HepG2 (cell line): ENCODE results near the gene ISOC2. TPM values are rescaled to one million over a fixed set of nuclear protein-coding genes. Genes with fewer than 3 reads are reported as not detected.

Experiments
- ATF1 ChIP-seq: IDR thresholded peaks from 2 replicates; pipeline ENCODE4 v1.6.1; 2016; ENCODE audit warnings: mild to moderate bottlenecking, control low read depth
- CAMTA2 ChIP-seq: sonication (generic); formaldehyde crosslinking; IDR thresholded peaks from 2 replicates; pipeline ENCODE4 v1.4.0; 2020; ENCODE audit warnings: mild to moderate bottlenecking, missing genetic modification reagents, borderline replicate concordance
- GABPA ChIP-seq, 2 experiments: IDR thresholded peaks; 2 replicates each; pipeline ENCODE4 v1.6.1; 2011 to 2016; ENCODE audit warnings: low read depth in 2 of 2, low read length in 1 of 2, missing biosample characterization in 1 of 2, missing genetic modification characterization in 1 of 2
- HNF4A ChIP-seq: sonication (generic); formaldehyde crosslinking; IDR thresholded peaks from 2 replicates; pipeline ENCODE4 v1.4.0; 2020; ENCODE audit warnings: missing genetic modification reagents
- PITX1 ChIP-seq: sonication (generic); formaldehyde crosslinking; IDR thresholded peaks from 2 replicates; pipeline ENCODE4 v1.5.1; 2020; ENCODE audit warnings: mild to moderate bottlenecking, missing genetic modification reagents
- RBAK ChIP-seq: sonication (generic); formaldehyde crosslinking; IDR thresholded peaks from 2 replicates; pipeline ENCODE4 v1.5.1; 2020; ENCODE audit warnings: mild to moderate bottlenecking, missing genetic modification reagents
- TBX3 ChIP-seq: fragments of 450-650 bp; IDR thresholded peaks from 2 replicates; pipeline ENCODE4 v1.6.1; 2017; ENCODE audit warnings: antibody characterized with exemption, mild to moderate bottlenecking, inconsistent platforms, borderline replicate concordance
- ZC3H4 ChIP-seq: sonication (generic); formaldehyde crosslinking; IDR thresholded peaks from 2 replicates; pipeline ENCODE4 v1.4.0; 2020; ENCODE audit warnings: missing genetic modification reagents, borderline replicate concordance
- ZNF225 ChIP-seq: sonication (generic); formaldehyde crosslinking; IDR thresholded peaks from 2 replicates; pipeline ENCODE4 v1.4.0; 2020; ENCODE audit warnings: mild to moderate bottlenecking, missing genetic modification reagents
- ZNF383 ChIP-seq: sonication (generic); formaldehyde crosslinking; IDR thresholded peaks from 2 replicates; pipeline ENCODE4 v1.4.0; 2020; ENCODE audit warnings: missing genetic modification reagents, mild to moderate bottlenecking, borderline replicate concordance
- ZNF720 ChIP-seq: sonication (generic); formaldehyde crosslinking; IDR thresholded peaks from 2 replicates; pipeline ENCODE4 v1.4.0; 2020; ENCODE audit warnings: missing genetic modification reagents
- polyA plus RNA-seq, 8 experiments: library from polyadenylated mRNA; depleted of rRNA in 3 of 8; stranded (reverse) in 7 of 8; unstranded in 1 of 8; fragments of >200 nt; fragmentation: Illumina TruSeq in 4 of 8; extraction: Trizol in 4 of 8; gene quantifications; 2 replicates each; pipeline versions ENCODE4 v1.2.1 to v1.2.3, GENCODE V29; 2011 to 2016; ENCODE audit warnings: low read depth in 4 of 8, missing spikeins in 1 of 8, mixed read lengths in 1 of 8; ENCODE audit not compliant: insufficient read depth in 1 of 8
- total RNA-seq, 5 experiments: library from RNA; depleted of rRNA; stranded (reverse); fragments of >200 nt; fragmentation: Illumina TruSeq; extraction: Trizol; gene quantifications; 2 replicates each; pipeline ENCODE4 v1.2.3, GENCODE V29; 2016; ENCODE audit warnings: low read depth in 1 of 5
- TF ChIP-seq, protein P1 (sequence below), 2 experiments: sonication (generic) in 1 of 2; formaldehyde crosslinking in 1 of 2; IDR thresholded peaks; 2 replicates each; pipeline versions ENCODE4 v1.4.0 to v1.6.1; 2018 to 2020; ENCODE audit warnings: missing genetic modification reagents in 2 of 2, borderline replicate concordance in 1 of 2, low read depth in 1 of 2, mild to moderate bottlenecking in 1 of 2, missing biosample characterization in 1 of 2
- TF ChIP-seq, protein P2 (sequence below): sonication (generic); formaldehyde crosslinking; IDR thresholded peaks from 2 replicates; pipeline ENCODE4 v1.5.0; 2020; ENCODE audit warnings: missing genetic modification reagents
- TF ChIP-seq, protein P3 (sequence below): sonication (generic); formaldehyde crosslinking; IDR thresholded peaks from 2 replicates; pipeline ENCODE4; 2020; ENCODE audit warnings: missing genetic modification reagents, mild to moderate bottlenecking, borderline replicate concordance
- TF ChIP-seq, protein P4 (sequence below): sonication (generic); formaldehyde crosslinking; IDR thresholded peaks from 2 replicates; pipeline ENCODE4 v1.5.0; 2020; ENCODE audit warnings: missing genetic modification reagents
- TF ChIP-seq, protein P5 (sequence below): sonication (generic); formaldehyde crosslinking; IDR thresholded peaks from 2 replicates; pipeline ENCODE4 v1.5.1; 2020; ENCODE audit warnings: mild to moderate bottlenecking, missing genetic modification reagents, borderline replicate concordance

The ISOC2 gene
- total and polyA plus RNA-seq, 2 of the 13 experiments (the other 11 are each of a cell fraction or from before 2014, with no cell fraction given): 76.8 to 105 TPM

DNA sequence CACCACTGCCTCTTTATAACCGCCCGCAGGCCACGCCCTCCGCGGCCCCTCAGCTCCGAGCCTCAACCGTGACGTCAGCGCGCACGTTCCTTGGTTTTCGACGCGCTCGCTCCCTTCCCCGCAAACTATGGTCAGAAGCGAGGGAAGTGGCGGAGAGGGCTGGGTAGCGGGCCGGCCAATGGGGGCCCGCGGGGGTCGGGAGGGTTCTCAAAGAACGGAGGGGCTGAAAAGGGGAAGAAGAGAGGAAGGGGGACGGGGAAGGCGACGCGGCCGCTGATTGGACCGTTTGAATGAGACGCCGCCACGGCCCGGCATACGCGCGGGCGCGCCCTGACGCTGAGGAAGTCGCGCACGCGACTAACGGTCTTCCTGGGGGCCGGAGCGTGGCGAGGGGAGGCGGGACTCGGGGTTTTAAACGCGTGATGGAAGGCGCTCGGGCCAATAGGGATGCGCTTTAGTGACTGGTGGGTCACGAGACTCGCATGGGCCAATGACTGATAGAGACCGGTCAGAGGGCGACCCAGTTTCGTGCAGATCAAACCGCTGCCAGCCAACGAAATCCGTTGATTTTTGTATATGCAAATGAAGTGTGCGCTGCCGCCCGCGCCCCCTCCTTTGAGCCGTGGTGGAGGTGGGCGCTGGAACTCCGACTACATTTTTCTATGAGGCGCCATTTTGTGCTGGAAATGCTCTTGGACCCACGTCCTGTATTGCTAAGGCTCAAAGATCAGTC, 53.5 kb downstream of the ISOC2 start (continued):
- TF ChIP-seq, protein P1, sequence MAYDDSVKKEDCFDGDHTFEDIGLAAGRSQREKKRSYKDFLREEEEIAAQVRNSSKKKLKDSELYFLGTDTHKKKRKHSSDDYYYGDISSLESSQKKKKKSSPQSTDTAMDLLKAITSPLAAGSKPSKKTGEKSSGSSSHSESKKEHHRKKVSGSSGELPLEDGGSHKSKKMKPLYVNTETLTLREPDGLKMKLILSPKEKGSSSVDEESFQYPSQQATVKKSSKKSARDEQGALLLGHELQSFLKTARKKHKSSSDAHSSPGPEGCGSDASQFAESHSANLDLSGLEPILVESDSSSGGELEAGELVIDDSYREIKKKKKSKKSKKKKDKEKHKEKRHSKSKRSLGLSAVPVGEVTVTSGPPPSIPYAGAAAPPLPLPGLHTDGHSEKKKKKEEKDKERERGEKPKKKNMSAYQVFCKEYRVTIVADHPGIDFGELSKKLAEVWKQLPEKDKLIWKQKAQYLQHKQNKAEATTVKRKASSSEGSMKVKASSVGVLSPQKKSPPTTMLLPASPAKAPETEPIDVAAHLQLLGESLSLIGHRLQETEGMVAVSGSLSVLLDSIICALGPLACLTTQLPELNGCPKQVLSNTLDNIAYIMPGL (CRISPR knock-in tag; IDR thresholded peaks at IDR 0.05; ENCODE audit: borderline replicate concordance in 1 of 2, low read depth in 1 of 2): peak in 1 of 2 experiments; percentile 62; a peak in 1 of 4 replicates
- TF ChIP-seq, protein P2, sequence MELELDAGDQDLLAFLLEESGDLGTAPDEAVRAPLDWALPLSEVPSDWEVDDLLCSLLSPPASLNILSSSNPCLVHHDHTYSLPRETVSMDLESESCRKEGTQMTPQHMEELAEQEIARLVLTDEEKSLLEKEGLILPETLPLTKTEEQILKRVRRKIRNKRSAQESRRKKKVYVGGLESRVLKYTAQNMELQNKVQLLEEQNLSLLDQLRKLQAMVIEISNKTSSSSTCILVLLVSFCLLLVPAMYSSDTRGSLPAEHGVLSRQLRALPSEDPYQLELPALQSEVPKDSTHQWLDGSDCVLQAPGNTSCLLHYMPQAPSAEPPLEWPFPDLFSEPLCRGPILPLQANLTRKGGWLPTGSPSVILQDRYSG: 0 out of 2 replicates have a peak, but pooled peaks have one; percentile 8
- TF ChIP-seq HNF4A (no peak; the same call in 1 of the 2 replicates), CAMTA2 (CRISPR knock-in tag) (peak; percentile 59; the same call in 1 of the 2 replicates), ZNF720 (CRISPR knock-in tag) (no peak), ZNF225 (no peak), PITX1 (CRISPR knock-in tag) (no peak), ZC3H4 (CRISPR knock-in tag) (no peak), ZNF383 (CRISPR knock-in tag) (no peak), GABPA (IDR thresholded peaks at IDR 0.05; ENCODE audit: low read depth, low read length) (no peak), GABPA (CRISPR knock-in tag; IDR thresholded peaks at IDR 0.05; ENCODE audit: low read depth) (peak; percentile 14; the same call in 1 of the 2 replicates), ATF1 (CRISPR knock-in tag) (peak; percentile 92), RBAK (CRISPR knock-in tag) (no peak), TBX3 (no peak; the same call in 1 of the 2 replicates)
- TF ChIP-seq, protein P3, sequence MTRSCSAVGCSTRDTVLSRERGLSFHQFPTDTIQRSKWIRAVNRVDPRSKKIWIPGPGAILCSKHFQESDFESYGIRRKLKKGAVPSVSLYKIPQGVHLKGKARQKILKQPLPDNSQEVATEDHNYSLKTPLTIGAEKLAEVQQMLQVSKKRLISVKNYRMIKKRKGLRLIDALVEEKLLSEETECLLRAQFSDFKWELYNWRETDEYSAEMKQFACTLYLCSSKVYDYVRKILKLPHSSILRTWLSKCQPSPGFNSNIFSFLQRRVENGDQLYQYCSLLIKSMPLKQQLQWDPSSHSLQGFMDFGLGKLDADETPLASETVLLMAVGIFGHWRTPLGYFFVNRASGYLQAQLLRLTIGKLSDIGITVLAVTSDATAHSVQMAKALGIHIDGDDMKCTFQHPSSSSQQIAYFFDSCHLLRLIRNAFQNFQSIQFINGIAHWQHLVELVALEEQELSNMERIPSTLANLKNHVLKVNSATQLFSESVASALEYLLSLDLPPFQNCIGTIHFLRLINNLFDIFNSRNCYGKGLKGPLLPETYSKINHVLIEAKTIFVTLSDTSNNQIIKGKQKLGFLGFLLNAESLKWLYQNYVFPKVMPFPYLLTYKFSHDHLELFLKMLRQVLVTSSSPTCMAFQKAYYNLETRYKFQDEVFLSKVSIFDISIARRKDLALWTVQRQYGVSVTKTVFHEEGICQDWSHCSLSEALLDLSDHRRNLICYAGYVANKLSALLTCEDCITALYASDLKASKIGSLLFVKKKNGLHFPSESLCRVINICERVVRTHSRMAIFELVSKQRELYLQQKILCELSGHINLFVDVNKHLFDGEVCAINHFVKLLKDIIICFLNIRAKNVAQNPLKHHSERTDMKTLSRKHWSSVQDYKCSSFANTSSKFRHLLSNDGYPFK (CRISPR knock-in tag): peak; percentile 43; the same call in 1 of the 2 replicates
- TF ChIP-seq, protein P4, sequence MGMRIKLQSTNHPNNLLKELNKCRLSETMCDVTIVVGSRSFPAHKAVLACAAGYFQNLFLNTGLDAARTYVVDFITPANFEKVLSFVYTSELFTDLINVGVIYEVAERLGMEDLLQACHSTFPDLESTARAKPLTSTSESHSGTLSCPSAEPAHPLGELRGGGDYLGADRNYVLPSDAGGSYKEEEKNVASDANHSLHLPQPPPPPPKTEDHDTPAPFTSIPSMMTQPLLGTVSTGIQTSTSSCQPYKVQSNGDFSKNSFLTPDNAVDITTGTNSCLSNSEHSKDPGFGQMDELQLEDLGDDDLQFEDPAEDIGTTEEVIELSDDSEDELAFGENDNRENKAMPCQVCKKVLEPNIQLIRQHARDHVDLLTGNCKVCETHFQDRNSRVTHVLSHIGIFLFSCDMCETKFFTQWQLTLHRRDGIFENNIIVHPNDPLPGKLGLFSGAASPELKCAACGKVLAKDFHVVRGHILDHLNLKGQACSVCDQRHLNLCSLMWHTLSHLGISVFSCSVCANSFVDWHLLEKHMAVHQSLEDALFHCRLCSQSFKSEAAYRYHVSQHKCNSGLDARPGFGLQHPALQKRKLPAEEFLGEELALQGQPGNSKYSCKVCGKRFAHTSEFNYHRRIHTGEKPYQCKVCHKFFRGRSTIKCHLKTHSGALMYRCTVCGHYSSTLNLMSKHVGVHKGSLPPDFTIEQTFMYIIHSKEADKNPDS (CRISPR knock-in tag): no peak
- TF ChIP-seq, protein P5, sequence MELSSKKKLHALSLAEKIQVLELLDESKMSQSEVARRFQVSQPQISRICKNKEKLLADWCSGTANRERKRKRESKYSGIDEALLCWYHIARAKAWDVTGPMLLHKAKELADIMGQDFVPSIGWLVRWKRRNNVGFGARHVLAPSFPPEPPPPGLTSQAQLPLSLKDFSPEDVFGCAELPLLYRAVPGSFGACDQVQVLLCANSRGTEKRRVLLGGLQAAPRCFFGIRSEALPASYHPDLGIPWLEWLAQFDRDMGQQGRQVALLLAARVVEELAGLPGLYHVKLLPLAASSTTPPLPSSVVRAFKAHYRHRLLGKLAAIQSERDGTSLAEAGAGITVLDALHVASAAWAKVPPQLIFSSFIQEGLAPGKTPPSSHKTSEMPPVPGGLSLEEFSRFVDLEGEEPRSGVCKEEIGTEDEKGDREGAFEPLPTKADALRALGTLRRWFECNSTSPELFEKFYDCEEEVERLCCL (CRISPR knock-in tag): no peak
